ENCODE measurements around the gene PPFIBP2.

GRCh38 chr11:7493670-7494069 is 20.1 kb upstream of the PPFIBP2 start:
- TF ChIP-seq POLR2AphosphoS5 (IDR thresholded peaks at IDR 0.05; ENCODE audit: low read depth, low read length), result no peak
- TF ChIP-seq CTCF (IDR thresholded peaks at IDR 0.05), result no peak
- TF ChIP-seq REST (IDR thresholded peaks at IDR 0.05; ENCODE audit: insufficient read depth in 1 of 2, low read depth in 2 of 2, low read length in 1 of 2), result no peak
- no peak for TF ChIP-seq SIN3A (IDR thresholded peaks at IDR 0.05; ENCODE audit: borderline replicate concordance, insufficient read depth, low read depth, low read length)
